CD4-positive, alpha-beta T cell treated with Interleukin-1 beta for 1 hour (primary cell): ENCODE results near the gene MITF.

Experiments used
- DNase-seq, 2 donors: peaks; one replicate each; pipeline ENCODE4 v3.0.0-alpha.2; 2020 to 2022

Gene MITF

DNA sequence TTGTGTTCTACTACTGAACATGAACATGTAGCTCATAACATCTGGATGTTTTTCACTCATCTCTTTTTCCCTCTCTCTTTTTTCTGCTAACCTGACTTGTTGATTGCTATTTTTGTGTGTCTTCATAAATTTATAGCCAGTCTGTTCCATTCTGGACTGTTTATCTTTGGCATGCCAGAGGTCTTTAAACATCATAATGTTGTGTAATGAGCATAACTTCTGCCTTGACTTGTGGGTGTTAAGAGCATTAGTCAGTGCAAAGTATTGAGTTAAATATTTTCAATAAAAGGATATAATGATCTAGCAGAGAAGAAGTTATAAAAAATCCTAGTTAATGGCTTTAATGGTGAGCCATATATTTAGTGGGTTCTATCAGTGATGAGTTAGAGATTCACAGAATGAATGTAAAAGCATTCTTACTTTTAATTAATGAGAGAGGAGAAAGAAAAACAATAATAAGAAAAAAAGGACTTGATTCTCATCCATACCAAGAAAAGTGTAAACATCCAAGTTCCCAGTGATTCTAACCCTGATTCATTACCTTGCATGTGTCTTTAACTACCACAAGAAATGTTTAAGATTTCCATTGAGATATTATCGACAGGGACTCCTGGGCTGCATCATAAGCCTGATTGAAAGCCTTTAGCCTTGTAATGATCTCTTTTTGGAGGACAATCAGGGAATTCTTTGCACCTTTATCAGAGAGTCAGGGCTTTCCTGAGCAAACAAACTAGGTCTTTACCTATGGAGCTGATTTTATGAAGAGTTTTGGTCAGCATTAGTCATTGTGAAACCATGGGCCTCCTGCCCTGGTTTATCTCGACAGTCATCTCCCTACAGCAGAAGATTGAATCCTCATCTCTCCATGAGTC is 22.9 kb downstream of the MITF start:
- no peak for DNase-seq

- no peak for DNase-seq
Observed at GRCh38 chr3:69762768-69763229, 23.5 kb downstream of the MITF start.

DNA sequence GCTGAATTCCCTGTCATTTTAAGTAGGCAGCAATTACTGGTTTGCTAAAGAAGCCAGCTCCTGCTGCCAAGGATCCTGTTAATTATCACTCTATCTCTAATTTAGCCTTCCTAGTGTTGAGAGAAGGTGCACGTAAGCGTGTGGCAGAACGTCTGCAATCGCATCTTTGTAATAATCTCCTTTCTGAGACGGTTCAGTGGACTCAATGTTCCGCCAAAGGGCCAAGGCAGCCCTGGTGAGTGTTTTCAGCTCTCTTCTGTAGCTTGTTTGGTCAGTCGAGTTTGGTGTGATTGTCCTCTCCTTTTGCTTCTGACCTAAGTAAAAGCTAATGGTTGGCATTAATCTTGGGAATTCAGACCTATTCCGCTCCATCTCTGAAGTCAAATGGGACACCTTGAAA is 24.2 kb downstream of the MITF start:
- no peak for DNase-seq

GRCh38 chr3:69764121-69764741 is 25.0 kb downstream of the MITF start:
- DNase-seq, result no peak

- no peak for DNase-seq
Observed at GRCh38 chr3:69764861-69765260, 25.6 kb downstream of the MITF start.

- DNase-seq, result no peak
Observed at GRCh38 chr3:69766638-69767037, 27.4 kb downstream of the MITF start.

DNA sequence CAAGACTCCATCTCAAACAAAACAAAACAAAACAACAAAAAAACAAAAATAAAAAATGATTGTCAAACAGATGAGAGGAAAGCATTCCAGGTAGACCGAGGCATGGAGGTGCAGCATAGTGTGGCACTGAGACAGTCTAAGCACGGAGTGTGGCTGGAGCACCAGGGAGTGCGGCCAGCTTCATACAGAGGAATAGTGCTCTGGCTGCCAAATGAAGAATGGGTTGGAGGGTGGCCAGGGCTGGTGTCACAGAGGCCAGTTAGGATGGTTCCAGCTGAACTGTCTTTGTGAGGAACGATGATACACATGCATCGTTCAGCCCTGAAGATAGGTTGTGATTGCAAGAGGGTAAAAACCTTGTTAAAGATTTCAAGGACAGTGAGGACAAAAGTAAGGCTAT is 28.3 kb downstream of the MITF start:
- DNase-seq, result no peak

DNA sequence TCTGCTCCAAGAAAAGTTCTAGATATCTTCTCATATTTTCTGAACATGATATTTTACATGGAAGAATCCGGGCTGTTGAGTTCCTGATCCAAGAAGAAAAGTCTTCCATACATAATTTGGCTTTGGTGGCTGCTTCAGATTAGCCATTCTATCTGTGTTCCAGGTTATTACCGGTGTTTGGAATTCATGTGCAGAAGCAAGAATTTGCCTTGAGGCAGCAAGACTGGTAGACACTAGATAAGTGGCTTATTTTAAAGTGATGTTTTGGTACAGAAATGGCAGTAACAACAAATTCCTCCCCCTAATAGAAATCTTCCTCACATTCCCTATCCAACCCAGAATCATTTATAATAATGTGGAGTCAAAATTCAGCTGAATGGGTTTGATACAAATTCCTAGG is 29.2 kb downstream of the MITF start:
- no peak for DNase-seq

DNA sequence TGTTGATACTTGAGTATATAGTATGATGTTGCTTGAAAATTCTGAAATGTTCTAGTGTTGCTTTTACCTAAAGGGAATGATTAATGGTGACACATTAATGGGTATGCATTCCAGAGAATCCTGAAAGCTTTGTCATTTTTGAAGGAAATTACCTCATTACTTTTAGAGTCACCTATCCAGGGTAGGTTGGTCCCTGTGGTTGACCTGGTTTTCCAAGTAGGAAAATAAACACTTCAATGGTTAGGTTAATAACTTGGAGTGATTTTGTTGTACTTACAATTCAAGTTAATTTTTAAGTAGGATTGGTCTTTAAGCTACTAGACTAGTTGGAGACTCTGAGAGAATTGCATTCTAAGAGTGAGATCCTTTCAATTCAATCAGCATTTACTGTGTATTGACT is 31.0 kb downstream of the MITF start:
- DNase-seq, result no peak

DNA sequence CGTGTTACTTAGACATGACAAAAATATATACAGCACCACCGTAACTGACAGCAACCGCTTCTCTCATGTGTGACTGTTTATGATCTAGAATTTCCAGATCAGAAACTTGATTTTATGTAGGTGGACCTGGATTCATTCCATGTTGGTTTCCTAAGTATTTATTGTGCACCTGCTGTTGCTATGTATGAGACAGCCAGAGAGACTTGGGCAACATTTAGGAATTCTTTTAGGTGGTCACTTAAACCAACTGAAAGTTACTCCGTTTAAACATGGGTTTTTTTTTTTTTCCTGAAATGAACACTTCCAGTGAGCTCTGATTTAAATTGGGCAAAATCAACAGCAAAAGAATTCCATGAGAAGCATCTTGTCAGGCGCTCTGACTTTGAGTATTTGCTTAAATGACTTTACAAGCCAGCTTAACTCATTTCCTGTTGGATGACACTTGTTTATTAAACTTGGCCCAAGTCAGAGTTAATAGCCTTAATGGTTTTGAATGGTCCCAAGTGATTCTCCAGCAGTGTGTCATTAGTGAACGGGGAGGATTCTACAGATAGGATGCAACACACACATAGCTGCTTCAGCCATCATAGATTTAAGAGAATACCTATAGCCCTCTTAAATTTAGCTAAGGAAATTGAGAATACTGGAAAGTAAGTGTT is 31.8 kb downstream of the MITF start:
- DNase-seq, result no peak

DNA sequence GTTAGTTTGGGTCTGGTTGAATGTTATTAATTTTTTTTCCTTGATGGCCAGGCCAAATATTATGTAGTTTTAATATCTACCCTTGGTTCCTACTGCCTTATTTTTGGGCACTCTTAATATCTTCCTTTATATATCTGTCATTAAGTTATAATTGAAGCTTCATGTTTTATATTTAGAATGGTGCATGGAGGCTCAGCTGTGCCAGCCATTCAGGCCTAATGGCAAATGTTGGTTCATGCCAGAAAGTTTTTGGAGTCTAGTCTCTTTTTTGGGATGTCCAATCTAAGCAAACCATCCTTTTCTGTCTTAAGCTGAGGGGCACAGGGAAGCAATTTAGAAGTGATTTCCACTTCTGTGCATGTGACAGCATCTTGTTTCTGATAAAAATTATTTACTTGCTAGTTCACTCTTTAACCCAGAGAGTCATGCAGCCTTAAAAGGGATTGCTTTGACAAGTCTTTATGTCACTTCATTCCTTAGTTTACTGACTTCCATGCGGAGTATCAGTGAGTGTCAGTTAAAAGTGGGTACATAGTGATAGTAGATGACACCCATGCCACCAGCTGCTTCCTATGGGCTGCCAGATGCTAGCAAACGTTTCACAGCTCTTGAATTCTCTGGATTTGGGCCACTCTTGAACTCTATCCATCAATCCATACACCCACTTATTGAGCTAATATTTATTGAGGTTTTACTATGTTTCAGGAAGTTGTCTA is 33.0 kb downstream of the MITF start:
- no peak for DNase-seq

DNA sequence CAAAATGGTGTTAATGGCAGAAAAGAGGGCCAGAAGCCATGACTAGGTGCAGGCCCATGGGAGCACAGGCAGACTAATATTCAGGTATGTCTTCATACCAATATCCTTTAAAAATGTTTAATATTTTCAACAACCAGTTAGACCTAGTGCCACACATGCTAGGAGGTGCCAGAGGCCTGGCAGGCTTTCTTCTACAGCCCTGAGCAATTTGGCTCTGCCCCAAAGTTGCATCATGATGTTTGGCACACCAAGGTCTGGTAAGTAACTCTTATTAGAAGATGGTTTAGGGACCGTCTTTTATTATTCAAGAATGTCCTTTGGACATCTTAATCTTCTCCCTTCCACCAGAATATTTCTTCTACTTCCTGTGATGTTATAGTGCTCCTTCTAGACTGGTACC is 34.8 kb downstream of the MITF start:
- no peak for DNase-seq

- no peak for DNase-seq
Observed at GRCh38 chr3:69775751-69776150, 36.5 kb downstream of the MITF start.

DNA sequence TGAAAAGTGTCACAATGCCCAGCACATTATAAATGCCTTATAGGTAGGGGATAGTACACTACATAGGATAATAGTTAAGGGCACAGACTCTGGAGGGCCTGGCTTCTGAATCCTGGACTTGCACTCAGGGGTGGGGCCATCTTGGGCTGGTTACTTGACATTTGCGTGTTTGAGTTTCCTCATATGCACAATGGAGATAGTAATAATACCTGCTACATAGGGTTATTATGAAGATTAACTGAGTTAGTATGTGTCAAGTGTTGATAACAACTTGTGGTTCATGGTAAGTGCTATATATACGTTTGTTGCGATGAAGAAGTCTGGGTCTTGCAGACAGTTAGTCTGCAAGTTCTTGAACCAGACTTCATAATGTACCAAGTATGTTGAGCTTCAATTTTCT is 37.0 kb downstream of the MITF start:
- no peak for DNase-seq

- DNase-seq, result no peak
Observed at GRCh38 chr3:69776920-69777581, 37.8 kb downstream of the MITF start.

DNA sequence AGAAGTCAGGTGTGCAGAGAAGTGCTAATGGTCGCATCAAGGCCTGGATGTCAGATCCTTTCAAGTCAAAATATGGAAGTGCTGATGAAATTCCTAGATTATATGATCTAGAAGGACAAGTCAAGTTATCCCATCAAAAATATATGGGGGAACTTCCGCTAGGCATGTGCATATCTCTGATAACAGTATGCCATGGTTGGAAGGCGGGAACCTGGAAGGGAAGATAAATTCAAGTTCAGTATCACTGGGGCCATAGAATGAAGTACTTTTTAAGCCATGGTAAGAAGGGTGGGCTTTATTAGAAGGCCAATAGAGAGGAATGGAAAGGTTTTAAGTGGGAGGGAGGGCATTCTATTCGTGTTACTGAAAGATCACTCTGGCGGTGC is 38.3 kb downstream of the MITF start:
- DNase-seq, result no peak

DNA sequence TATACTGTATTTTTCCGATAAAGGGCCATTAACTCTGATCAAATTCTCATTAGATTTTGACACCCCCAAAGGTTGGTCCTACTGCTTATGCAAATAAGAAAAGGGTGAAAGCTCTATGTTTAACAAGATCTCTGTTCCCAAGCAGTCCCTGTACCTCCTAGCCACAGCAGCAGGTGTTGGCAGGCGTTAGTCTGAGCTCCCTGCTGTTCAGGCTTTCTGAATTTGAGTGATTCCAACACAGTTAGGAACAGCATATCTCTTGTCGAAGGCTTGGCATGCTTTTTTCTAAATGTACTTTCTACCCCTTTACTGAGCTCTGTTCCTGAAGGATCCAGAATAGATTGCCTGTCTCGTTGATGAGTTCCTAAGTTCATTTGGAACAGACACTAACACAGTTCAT is 42.3 kb downstream of the MITF start:
- DNase-seq, result no peak

DNA sequence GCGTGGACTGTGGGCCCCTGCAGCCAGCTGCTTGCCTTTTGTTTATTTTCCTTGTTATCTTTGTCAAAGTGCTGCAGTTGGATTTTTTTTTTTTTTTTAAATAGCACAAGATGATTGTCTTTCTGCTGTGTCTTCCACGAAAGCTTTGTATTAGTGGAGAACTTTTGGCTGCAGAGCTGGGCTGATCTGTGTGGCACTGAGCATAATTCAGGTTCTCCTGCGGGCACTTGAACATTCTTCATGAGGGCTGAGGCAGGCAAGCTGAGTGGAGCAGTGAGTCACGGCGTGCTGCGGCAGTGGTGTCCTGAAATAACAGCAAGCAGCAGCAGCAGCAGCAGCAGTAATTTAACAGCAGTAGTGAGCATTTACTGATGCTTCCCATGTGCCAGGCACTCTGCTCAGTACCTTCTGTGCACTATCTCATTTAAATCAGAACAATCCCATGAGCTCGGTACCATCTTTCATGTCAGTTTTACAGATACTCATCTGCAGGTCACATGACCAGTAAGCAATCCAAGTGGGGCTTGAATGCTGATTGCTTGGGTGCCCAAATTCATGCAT is 45.8 kb downstream of the MITF start:
- DNase-seq, result no peak

DNA sequence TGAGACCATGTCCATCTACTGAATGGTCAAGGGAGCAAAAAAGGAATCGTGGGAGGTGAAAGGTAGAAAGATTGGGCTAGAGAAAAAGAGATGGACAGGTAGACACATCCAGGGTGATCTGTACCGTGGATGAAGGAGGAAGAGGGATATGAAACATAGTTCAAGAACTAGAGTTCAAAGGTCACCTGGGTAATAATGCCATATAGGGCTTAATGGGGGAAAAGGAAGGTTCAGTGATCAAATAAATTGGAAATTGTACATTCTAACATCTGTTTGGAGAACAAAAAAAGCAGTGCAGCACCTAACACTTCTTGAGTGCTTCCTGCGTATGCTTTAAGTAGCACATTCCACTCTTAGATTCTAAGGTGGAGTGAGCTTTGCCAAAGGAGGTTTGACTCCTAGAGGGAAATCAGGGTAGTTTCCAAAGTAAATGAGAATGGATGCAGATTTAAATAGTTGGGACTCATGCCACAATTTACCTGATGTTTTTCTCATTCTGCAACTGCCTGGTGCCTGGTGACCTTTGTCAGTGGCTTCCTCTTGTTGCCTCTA is 46.6 kb downstream of the MITF start:
- DNase-seq, result no peak

GRCh38 chr3:69786854-69787253 is 47.6 kb downstream of the MITF start:
- DNase-seq, result no peak

DNA sequence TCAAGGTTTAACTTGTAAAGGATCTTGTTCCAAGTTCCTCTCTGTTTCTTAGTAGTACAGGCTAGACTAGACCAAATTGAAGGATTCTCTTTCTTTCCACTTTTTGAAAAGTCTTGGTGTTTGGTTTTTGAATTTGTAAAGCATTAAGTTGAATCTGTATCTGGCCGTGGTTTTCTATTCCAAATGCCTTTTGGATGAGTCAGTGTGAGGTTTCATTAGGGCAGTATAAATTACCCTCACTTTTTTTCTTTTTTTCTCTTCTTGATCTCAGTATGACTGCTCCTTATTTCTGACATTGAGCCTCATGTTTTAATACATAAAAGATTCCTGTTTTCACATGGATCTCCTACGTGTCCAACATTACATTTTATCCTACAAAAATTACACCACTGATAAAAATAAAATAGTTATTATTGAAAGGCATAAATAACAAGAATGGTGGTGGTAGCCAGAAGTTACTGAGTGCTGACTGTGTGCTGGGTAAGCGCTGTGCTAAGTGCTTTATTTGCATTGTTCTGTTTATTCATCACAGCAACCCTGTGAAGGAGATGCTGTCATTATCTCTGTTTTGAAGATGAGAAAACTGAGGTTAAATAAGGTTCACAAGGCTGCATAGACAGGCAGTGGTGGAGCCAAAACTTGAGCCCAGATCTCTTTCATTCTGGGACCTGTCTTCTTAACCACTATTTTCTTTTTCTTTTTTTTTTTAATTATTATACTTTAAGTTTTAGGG is 48.3 kb downstream of the MITF start:
- DNase-seq, result no peak
